MM.1S (cell line): ENCODE data around the gene TEKTIP1.

Source experiments
- DNase-seq: peaks from one replicate; pipeline ENCODE4 v3.0.0-alpha.2; 2015
- H2AFZ ChIP-seq: fragments of 300-600 bp; sonication (generic); 2 replicates; pipeline ENCODE4 v1.6.0; 2016; ENCODE audit warnings: antibody characterized with exemption, low read length
- H3F3A ChIP-seq: fragments of 300-600 bp; sonication (generic); 2 replicates; pipeline ENCODE4 v1.6.1; 2016; ENCODE audit warnings: mild to moderate bottlenecking, antibody characterized with exemption, low read length, moderate library complexity, mixed read lengths; ENCODE audit not compliant: insufficient read depth
- H3K27ac ChIP-seq: fragments of 300-600 bp; sonication (generic); 2 replicates; pipeline ENCODE4 v1.5.1; 2016; ENCODE audit warnings: mild to moderate bottlenecking, low read length
- H3K27me3 ChIP-seq: fragments of 300-600 bp; sonication (generic); replicated peaks from 2 replicates; pipeline ENCODE4 v1.6.0; 2016; ENCODE audit warnings: low read length; ENCODE audit not compliant: insufficient read depth
- H3K36me3 ChIP-seq: fragments of 300-600 bp; sonication (generic); replicated peaks from 2 replicates; pipeline ENCODE4 v1.6.1; 2016; ENCODE audit warnings: mild to moderate bottlenecking, low read length, mixed read lengths; ENCODE audit not compliant: insufficient read depth
- H3K4me1 ChIP-seq: fragments of 300-600 bp; sonication (generic); 2 replicates; pipeline ENCODE4 v1.6.1; 2016; ENCODE audit warnings: low read length, mixed read lengths
- H3K4me2 ChIP-seq: fragments of 300-600 bp; sonication (generic); 2 replicates; pipeline ENCODE4 v1.6.0; 2016; ENCODE audit warnings: low read depth, low read length
- H3K4me3 ChIP-seq: fragments of 300-600 bp; sonication (generic); 2 replicates; pipeline ENCODE4 v1.5.1; 2016; ENCODE audit warnings: low read length, mixed read lengths
- H3K79me2 ChIP-seq: fragments of 300-600 bp; sonication (generic); 2 replicates; pipeline ENCODE4 v1.6.1; 2016; ENCODE audit warnings: mixed run types, low read length, mixed read lengths
- H3K9ac ChIP-seq: fragments of 300-600 bp; sonication (generic); 2 replicates; pipeline ENCODE4 v1.6.1; 2016; ENCODE audit warnings: low read length, mixed read lengths
- H3K9me2 ChIP-seq: fragments of 300-600 bp; sonication (generic); replicated peaks from 2 replicates; pipeline ENCODE4 v1.6.1; 2016; ENCODE audit warnings: mild to moderate bottlenecking, low read length, mixed read lengths; ENCODE audit not compliant: insufficient read depth
- H3K9me3 ChIP-seq: fragments of 300-600 bp; sonication (generic); replicated peaks from 2 replicates; pipeline ENCODE4 v1.6.1; 2016; ENCODE audit warnings: mild to moderate bottlenecking, low read length, mixed read lengths; ENCODE audit not compliant: insufficient read depth
- H4K20me1 ChIP-seq: fragments of 300-600 bp; sonication (generic); 2 replicates; pipeline ENCODE4 v1.6.1; 2016; ENCODE audit warnings: mild to moderate bottlenecking, low read length, moderate library complexity, mixed read lengths; ENCODE audit not compliant: insufficient read depth
- EZH2 ChIP-seq: fragments of 300-600 bp; sonication (generic); optimal IDR thresholded peaks from 2 replicates; pipeline ENCODE3; 2017; ENCODE audit warnings: low read depth, mild to moderate bottlenecking, antibody characterized with exemption, low read length, mixed read lengths
- EZH2phosphoT487 ChIP-seq: fragments of 300-600 bp; sonication (generic); IDR thresholded peaks from 2 replicates; pipeline ENCODE4 v1.6.1; 2018; ENCODE audit warnings: antibody characterized with exemption, low read length
- TF ChIP-seq, protein P1 (sequence below): fragments of 300-600 bp; sonication (generic); IDR thresholded peaks from 2 replicates; pipeline ENCODE4 v1.5.1; 2016; ENCODE audit warnings: antibody characterized with exemption, low read length, mixed read lengths

Gene TEKTIP1

DNA sequence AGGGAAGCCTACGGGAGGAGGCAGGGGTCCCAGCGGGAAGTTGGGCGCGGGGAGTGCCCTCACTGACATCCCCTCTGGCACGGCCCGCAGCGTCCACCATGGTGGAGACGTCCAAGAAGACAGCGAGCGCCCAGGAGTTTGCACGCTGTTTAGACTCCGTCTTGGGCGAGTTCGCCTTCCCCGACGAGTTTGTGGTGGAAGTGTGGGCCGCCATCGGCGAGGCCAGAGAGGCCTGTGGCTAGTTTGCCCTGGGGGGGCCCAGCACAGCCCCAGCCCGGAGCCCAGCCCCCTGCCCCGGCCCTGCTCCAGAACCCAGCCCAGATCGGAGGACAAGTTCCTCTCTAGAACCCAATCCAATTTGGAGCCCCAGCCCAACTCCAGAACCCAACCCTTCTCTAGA is 51.0 kb downstream of the TEKTIP1 start:
- H3K79me2 ChIP-seq = no peaks in the 10 kb centered on the region

DNA sequence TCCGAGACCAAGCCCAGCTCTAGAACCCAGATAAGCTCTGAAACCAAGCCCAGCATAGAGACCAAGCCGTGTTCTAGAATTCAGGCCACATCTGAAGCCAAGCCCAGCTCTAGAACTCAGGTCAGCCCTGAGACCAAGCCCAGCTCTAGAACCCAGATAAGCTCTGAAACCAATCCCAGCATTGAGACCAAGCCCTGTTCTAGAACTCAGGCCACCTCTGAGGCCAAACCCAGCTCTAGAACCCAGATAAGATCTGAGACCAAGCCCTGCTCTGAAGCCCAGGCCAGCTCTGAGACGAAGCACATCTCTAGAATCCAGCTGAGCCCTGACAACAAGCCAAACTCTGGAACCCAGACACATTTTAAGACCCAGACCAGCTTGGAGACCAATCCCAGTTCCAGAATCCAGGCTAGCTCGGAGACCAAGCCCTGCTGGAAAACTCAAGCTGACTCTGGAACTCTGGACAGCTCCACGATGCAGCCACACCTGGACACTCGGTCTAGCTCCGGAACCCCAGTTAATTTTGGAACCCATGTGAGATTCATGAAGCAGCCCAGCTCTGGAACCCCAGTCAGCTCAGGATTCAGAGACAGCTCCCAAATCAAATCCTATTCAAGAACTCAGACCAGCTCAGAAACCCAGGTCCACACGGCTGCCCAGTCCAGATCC is 52.2 kb downstream of the TEKTIP1 start:
- Histone ChIP-seq H3K27me3 (peaks cover 90% of the 10 kb centered on the region), H3K9ac (no peak overlapping the region), H3F3A (no peaks in the 10 kb centered on the region), H3K9me2 (no peaks in the 10 kb centered on the region), H3K27ac (no peak overlapping the region), H3K36me3 (no peaks in the 10 kb centered on the region), H4K20me1 (no peaks in the 10 kb centered on the region), H3K4me2 (no peak overlapping the region), H3K4me1 (no peaks in the 10 kb centered on the region), H3K4me3 (no peak overlapping the region), H3K9me3 (no peaks in the 10 kb centered on the region), H3K79me2 (no peaks in the 10 kb centered on the region), H2AFZ (no peak overlapping the region)
- no peak for DNase-seq
- TF ChIP-seq, protein P1, sequence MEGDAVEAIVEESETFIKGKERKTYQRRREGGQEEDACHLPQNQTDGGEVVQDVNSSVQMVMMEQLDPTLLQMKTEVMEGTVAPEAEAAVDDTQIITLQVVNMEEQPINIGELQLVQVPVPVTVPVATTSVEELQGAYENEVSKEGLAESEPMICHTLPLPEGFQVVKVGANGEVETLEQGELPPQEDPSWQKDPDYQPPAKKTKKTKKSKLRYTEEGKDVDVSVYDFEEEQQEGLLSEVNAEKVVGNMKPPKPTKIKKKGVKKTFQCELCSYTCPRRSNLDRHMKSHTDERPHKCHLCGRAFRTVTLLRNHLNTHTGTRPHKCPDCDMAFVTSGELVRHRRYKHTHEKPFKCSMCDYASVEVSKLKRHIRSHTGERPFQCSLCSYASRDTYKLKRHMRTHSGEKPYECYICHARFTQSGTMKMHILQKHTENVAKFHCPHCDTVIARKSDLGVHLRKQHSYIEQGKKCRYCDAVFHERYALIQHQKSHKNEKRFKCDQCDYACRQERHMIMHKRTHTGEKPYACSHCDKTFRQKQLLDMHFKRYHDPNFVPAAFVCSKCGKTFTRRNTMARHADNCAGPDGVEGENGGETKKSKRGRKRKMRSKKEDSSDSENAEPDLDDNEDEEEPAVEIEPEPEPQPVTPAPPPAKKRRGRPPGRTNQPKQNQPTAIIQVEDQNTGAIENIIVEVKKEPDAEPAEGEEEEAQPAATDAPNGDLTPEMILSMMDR = no peak
- TF ChIP-seq EZH2phosphoT487 = no peak
- no peak for TF ChIP-seq EZH2

More for the DNA sequence above, 51.0 kb downstream of the TEKTIP1 start:
- peaks cover 90% of the 10 kb centered on the region for H3K27me3 ChIP-seq
- no peak overlapping the region for H3K27ac ChIP-seq
- no peak overlapping the region for H3K9ac ChIP-seq
- H3K4me1 ChIP-seq = no peaks in the 10 kb centered on the region
- no peaks in the 10 kb centered on the region for H3K9me3 ChIP-seq
- H3F3A ChIP-seq = no peaks in the 10 kb centered on the region
- TF ChIP-seq, protein P1 = no peak
- TF ChIP-seq EZH2phosphoT487 = no peak
- TF ChIP-seq EZH2 = no peak
- no peak overlapping the region for H3K4me2 ChIP-seq
- no peaks in the 10 kb centered on the region for H3K36me3 ChIP-seq
- H3K9me2 ChIP-seq = no peaks in the 10 kb centered on the region
- no peak for DNase-seq
- no peak overlapping the region for H3K4me3 ChIP-seq
- no peak overlapping the region for H2AFZ ChIP-seq
- H4K20me1 ChIP-seq = no peaks in the 10 kb centered on the region

DNA sequence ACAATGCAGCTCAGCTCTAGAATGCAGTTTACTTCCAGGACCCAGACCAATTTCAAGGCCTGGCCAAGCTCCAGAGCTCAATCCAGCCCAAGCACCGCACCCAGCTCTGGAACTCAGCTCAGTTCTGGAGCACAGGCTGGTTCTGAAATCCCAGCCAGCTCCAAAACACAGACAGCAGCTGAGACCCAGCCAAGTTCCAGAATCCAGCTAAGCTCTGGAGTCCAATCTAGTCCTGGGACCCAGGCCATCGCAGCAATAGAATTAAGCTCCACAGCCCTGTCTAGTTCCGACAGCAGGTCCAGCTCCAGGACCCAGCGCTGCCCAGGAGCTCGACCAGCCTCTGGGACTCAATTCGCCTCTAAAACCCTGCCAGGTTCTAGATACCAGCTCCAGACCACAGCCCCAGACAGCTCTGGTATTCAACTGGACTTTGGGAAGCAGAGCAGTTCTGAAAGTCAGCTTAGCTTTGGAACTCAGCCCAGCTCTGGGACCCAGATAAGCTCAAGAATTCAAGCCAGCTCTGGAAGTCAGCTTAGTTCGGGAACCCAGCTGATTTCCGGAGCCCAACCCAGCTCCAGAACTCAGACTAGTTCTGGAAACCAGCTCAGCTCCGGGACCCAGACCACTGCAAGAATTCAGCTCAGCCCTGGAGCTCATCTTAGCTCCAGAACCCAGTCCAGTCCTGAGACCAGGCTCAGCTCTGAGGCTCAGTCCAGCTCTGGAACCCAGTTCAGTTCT is 53.1 kb downstream of the TEKTIP1 start:
- no peak overlapping the region for H3K4me3 ChIP-seq
- H3K9me2 ChIP-seq = no peaks in the 10 kb centered on the region
- DNase-seq = no peak
- H2AFZ ChIP-seq = no peak overlapping the region
- no peak overlapping the region for H3K9ac ChIP-seq
- H3K27ac ChIP-seq = no peak overlapping the region
- H4K20me1 ChIP-seq = no peaks in the 10 kb centered on the region
- H3K79me2 ChIP-seq = no peaks in the 10 kb centered on the region
- no peak overlapping the region for H3K4me2 ChIP-seq
- H3K36me3 ChIP-seq = no peaks in the 10 kb centered on the region
- TF ChIP-seq EZH2 = no peak
- TF ChIP-seq, protein P1 = no peak
- TF ChIP-seq EZH2phosphoT487 = no peak
- H3K9me3 ChIP-seq = no peaks in the 10 kb centered on the region
- H3K27me3 ChIP-seq = peaks cover 86% of the 10 kb centered on the region
- no peaks in the 10 kb centered on the region for H3F3A ChIP-seq
- no peaks in the 10 kb centered on the region for H3K4me1 ChIP-seq
